Panc1 (cell line): Measurements from ENCODE around the gene IMPG1. TPM values are rescaled to one million over a fixed set of nuclear protein-coding genes. Genes with fewer than 3 reads are reported as not detected.

Experiments used
- ATAC-seq: fragments of 200-7000 bp; cut with Tn5 transposase; 2 replicates; pipeline ENCODE4 v1.9.1; 2020; ENCODE audit warnings: mild to moderate bottlenecking, moderate library complexity
- BruUV-seq: library from RNA; stranded (reverse); fragments of 400-500 nt; replicated peaks from 2 replicates; lab custom pipeline; 2021; lab: Mats Ljungman, UMichigan
- CTCF ChIA-PET: fragments of 300-600 bp; sonication (Branson Sonifier 250); formaldehyde crosslinking; loops from one replicate; lab custom pipeline; 2022; ENCODE audit warnings: antibody characterized with exemption; lab: Charles Lee
- POLR2A ChIA-PET: fragments of 300-600 bp; sonication (Branson Sonifier 250); formaldehyde crosslinking; loops from one replicate; lab custom pipeline; 2022; ENCODE audit warnings: antibody characterized with exemption; lab: Charles Lee
- DNase-seq: peaks from one replicate; pipeline ENCODE4 v3.0.0-alpha.2; 2010; ENCODE audit warnings: low read depth, low spot score
- H3K27ac ChIP-seq: 2 replicates; pipeline ENCODE4 v1.5.1; 2011; ENCODE audit warnings: mild to moderate bottlenecking, low read length, inconsistent platforms
- H3K27me3 ChIP-seq: fragments of 200-500 bp; sonication (Bioruptor generic); 2 replicates; pipeline ENCODE4 v1.6.0; 2014; ENCODE audit warnings: low read length, inconsistent platforms; ENCODE audit not compliant: control insufficient read depth, insufficient read depth
- H3K36me3 ChIP-seq: fragments of 200-500 bp; sonication (Bioruptor generic); 2 replicates; pipeline ENCODE4 v1.5.1; 2014; ENCODE audit warnings: inconsistent platforms, mild to moderate bottlenecking, low read length, moderate library complexity; ENCODE audit not compliant: control insufficient read depth, insufficient read depth
- H3K4me1 ChIP-seq: 2 replicates; pipeline ENCODE4 v1.5.1; 2011; ENCODE audit warnings: inconsistent platforms, mild to moderate bottlenecking, low read length, moderate library complexity; ENCODE audit not compliant: control insufficient read depth, insufficient read depth
- H3K4me3 ChIP-seq, 2 experiments: 2 replicates each; pipeline ENCODE4 v1.5.1; 2011 to 2012; ENCODE audit warnings: low read depth in 2 of 2, low read length in 2 of 2, mild to moderate bottlenecking in 2 of 2, inconsistent platforms in 1 of 2, moderate library complexity in 1 of 2
- H3K9me3 ChIP-seq: fragments of 200-500 bp; sonication (Bioruptor generic); 2 replicates; pipeline ENCODE4 v1.5.1; 2014; ENCODE audit warnings: low read depth, mild to moderate bottlenecking, inconsistent platforms, low read length, moderate library complexity; ENCODE audit not compliant: control insufficient read depth, insufficient read depth
- CTCF ChIP-seq: fragments of 450-650 bp; IDR thresholded peaks from 2 replicates; pipeline ENCODE4 v1.5.1; 2017; ENCODE audit warnings: mild to moderate bottlenecking
- POLR2AphosphoS5 ChIP-seq: IDR thresholded peaks from 2 replicates; pipeline ENCODE4 v1.6.1; 2012; ENCODE audit warnings: mild to moderate bottlenecking, low read depth, low read length, moderate library complexity
- REST ChIP-seq, 2 experiments: IDR thresholded peaks; 2 replicates each; pipeline ENCODE4 v1.6.1; 2011 to 2012; ENCODE audit warnings: low read depth in 2 of 2, control low read depth in 1 of 2, low read length in 1 of 2, mild to moderate bottlenecking in 1 of 2, moderate library complexity in 1 of 2; ENCODE audit not compliant: insufficient read depth in 1 of 2
- SIN3A ChIP-seq: IDR thresholded peaks from 2 replicates; pipeline ENCODE4 v1.6.1; 2012; ENCODE audit warnings: low read depth, mild to moderate bottlenecking, low read length, moderate library complexity, borderline replicate concordance; ENCODE audit not compliant: insufficient read depth
- TCF7L2 ChIP-seq: IDR thresholded peaks from 2 replicates; pipeline ENCODE4 v1.6.1; 2011; ENCODE audit warnings: mild to moderate bottlenecking, low read depth, low read length, inconsistent platforms
- in situ Hi-C: cut with HindIII; loops from 2 replicates; pipeline ENCODE4 v1.10.0; 2016; ENCODE audit warnings: low sequenced_read_pairs, low pct_unique_long_range_greater_than_20kb
- intact Hi-C: fragments of 100-400 bp; cut with micrococcal nuclease; formaldehyde crosslinking; loops from one replicate; pipeline ENCODE4 v1.10.0; 2022; ENCODE audit not compliant: unreplicated experiment
- total RNA-seq: library from RNA; stranded (reverse); gene quantifications from one replicate; pipeline ENCODE4 v1.2.1, GENCODE V29; 2021; ENCODE audit not compliant: unreplicated experiment

The IMPG1 gene
- total RNA-seq, 1 experiment from 2014 or later, result not detected

- Histone ChIP-seq H3K9me3 (no peaks in the 10 kb centered on the region), H3K4me3 (no peak overlapping the region), H3K36me3 (no peaks in the 10 kb centered on the region), H3K27ac (no peak overlapping the region), H3K27me3 (no peaks in the 10 kb centered on the region), H3K4me1 (no peaks in the 10 kb centered on the region)
- TF ChIP-seq CTCF (no peak), POLR2AphosphoS5 (no peak), REST (IDR thresholded peaks at IDR 0.05; ENCODE audit: insufficient read depth in 1 of 2, low read depth in 2 of 2, low read length in 1 of 2) (no peak), TCF7L2 (no peak), SIN3A (no peak)
- DNase-seq (no peak), ATAC-seq (no peak)
- no TSS peak for BruUV-seq
- ChIA-PET POLR2A (no interaction called here), CTCF (no interaction called here)
- in situ Hi-C loops (no loop called here), intact Hi-C loops (no loop called here)
Observed at GRCh38 chr6:75947935-75948334, 124.5 kb downstream of the IMPG1 start.

- no peaks in the 10 kb centered on the region for H3K36me3 ChIP-seq
Observed at GRCh38 chr6:75946146-75946831, 126.2 kb downstream of the IMPG1 start.

More at GRCh38 chr6:75946146-75946831, 126.2 kb downstream of the IMPG1 start:
- TF ChIP-seq POLR2AphosphoS5 (no peak), CTCF (no peak), SIN3A (no peak), TCF7L2 (no peak), REST (IDR thresholded peaks at IDR 0.05; ENCODE audit: insufficient read depth in 1 of 2, low read depth in 2 of 2, low read length in 1 of 2) (no peak)
- POLR2A ChIA-PET, result no interaction called here
- Histone ChIP-seq H3K9me3 (no peaks in the 10 kb centered on the region), H3K27me3 (no peaks in the 10 kb centered on the region), H3K27ac (no peak overlapping the region), H3K4me1 (no peaks in the 10 kb centered on the region), H3K4me3 (no peak overlapping the region)
- DNase-seq (no peak), ATAC-seq (no peak)
- CTCF ChIA-PET, result no interaction called here
- no TSS peak for BruUV-seq
- in situ Hi-C loops, result no loop called here
- intact Hi-C loops, result no loop called here
